Fibroblast of peridontal ligament (primary cell): Measurements from ENCODE around the gene CABLES2.

Experiments used
- DNase-seq: peaks from one replicate; pipeline ENCODE4 v3.0.0-alpha.2; 2010; ENCODE audit errors: extremely low read depth

Gene CABLES2

GRCh38 chr20:62404112-62404665 is 2.9 kb downstream of the CABLES2 start:
- no peak for DNase-seq

- DNase-seq, result no peak
These were observed 3.8 kb downstream of the CABLES2 start for GRCh38 chr20:62403331-62403730.

- no peak for DNase-seq
These were observed 4.5 kb downstream of the CABLES2 start for GRCh38 chr20:62402456-62403150.

- DNase-seq, result no peak
These were observed 5.7 kb downstream of the CABLES2 start for GRCh38 chr20:62401331-62401779.

- no peak for DNase-seq
These were observed 6.5 kb downstream of the CABLES2 start for GRCh38 chr20:62400541-62400940.

- DNase-seq, result no peak
These were observed 7.1 kb downstream of the CABLES2 start for GRCh38 chr20:62400021-62400420.

GRCh38 chr20:62398120-62398821 is 8.8 kb downstream of the CABLES2 start:
- DNase-seq, result no peak

- DNase-seq, result no peak
These were observed 10.5 kb downstream of the CABLES2 start for GRCh38 chr20:62396367-62397239.

- no peak for DNase-seq
These were observed 11.5 kb downstream of the CABLES2 start for GRCh38 chr20:62395311-62396242.

- no peak for DNase-seq
These were observed 12.5 kb downstream of the CABLES2 start for GRCh38 chr20:62394248-62395245.

GRCh38 chr20:62393830-62394229 is 13.3 kb downstream of the CABLES2 start:
- DNase-seq, result no peak

- no peak for DNase-seq
These were observed 13.8 kb downstream of the CABLES2 start for GRCh38 chr20:62393335-62393665.

- no peak for DNase-seq
These were observed 14.3 kb downstream of the CABLES2 start for GRCh38 chr20:62392621-62393334.

GRCh38 chr20:62392077-62392418 is 15.0 kb downstream of the CABLES2 start:
- no peak for DNase-seq

GRCh38 chr20:62391165-62392076 is 15.7 kb downstream of the CABLES2 start:
- no peak for DNase-seq

- DNase-seq, result no peak
These were observed 16.5 kb downstream of the CABLES2 start for GRCh38 chr20:62390317-62391164.

- DNase-seq, result no peak
These were observed 17.4 kb downstream of the CABLES2 start for GRCh38 chr20:62389601-62390087.
